ENCODE measurements around the gene CHP1.
A peak's percentile ranks its signal among the peaks of the same experiment; 100 is the strongest.
"Not testable (repeated sequence)": the region's sequence is repeated elsewhere in the genome, so short reads cannot be mapped to it uniquely, and the experiment has no call there.

The CHP1 gene

GRCh38 chr15:41258750-41259471, 27.8 kb downstream of the CHP1 start:
- no peak for DNase-seq

- no peak for DNase-seq
Observed at GRCh38 chr15:41259546-41260189, 28.6 kb downstream of the CHP1 start.

GRCh38 chr15:41260924-41261323, 29.9 kb downstream of the CHP1 start:
- DNase-seq = not testable (repeated sequence)

- no peak for DNase-seq
Observed at GRCh38 chr15:41262571-41262970, 31.5 kb downstream of the CHP1 start.

- DNase-seq = no peak
Observed at GRCh38 chr15:41263891-41264351, 32.9 kb downstream of the CHP1 start.

- no peak for DNase-seq
Observed at GRCh38 chr15:41269887-41270286, 38.8 kb downstream of the CHP1 start.

GRCh38 chr15:41276831-41277230, 45.8 kb downstream of the CHP1 start:
- no peak for DNase-seq

- no peak for DNase-seq
Observed at GRCh38 chr15:41278319-41278718, 47.3 kb downstream of the CHP1 start.

- DNase-seq = no peak
Observed at GRCh38 chr15:41279535-41280283, 48.6 kb downstream of the CHP1 start.

- no peak for DNase-seq
Observed at GRCh38 chr15:41281236-41281635, 50.2 kb downstream of the CHP1 start.

GRCh38 chr15:41282436-41282835, 51.4 kb downstream of the CHP1 start:
- not testable (repeated sequence) for DNase-seq

GRCh38 chr15:41282980-41283652, 52.0 kb downstream of the CHP1 start:
- DNase-seq = not testable (repeated sequence)

- DNase-seq = peak; percentile 98
Observed at GRCh38 chr15:41283653-41284426, 52.8 kb downstream of the CHP1 start.

- no peak for DNase-seq
Observed at GRCh38 chr15:41284427-41285177, 53.5 kb downstream of the CHP1 start.

- no peak for DNase-seq
Observed at GRCh38 chr15:41285285-41285684, 54.2 kb downstream of the CHP1 start.

- no peak for DNase-seq
Observed at GRCh38 chr15:41286665-41287333, 55.7 kb downstream of the CHP1 start.

- no peak for DNase-seq
Observed at GRCh38 chr15:41288464-41288863, 57.4 kb downstream of the CHP1 start.

GRCh38 chr15:41289953-41290352, 58.9 kb downstream of the CHP1 start:
- DNase-seq = no peak

- DNase-seq = no peak
Observed at GRCh38 chr15:41291065-41291631, 60.1 kb downstream of the CHP1 start.

- DNase-seq = no peak
Observed at GRCh38 chr15:41292521-41292920, 61.5 kb downstream of the CHP1 start.

- not testable (repeated sequence) for DNase-seq
Observed at GRCh38 chr15:41301139-41301538, 70.1 kb downstream of the CHP1 start.
